Fibroblast of peridontal ligament (primary cell): ENCODE measurements around the gene PCOLCE2.
A peak's percentile ranks its signal among the peaks of the same experiment; 100 is the strongest.

Experiments
- DNase-seq: peaks from one replicate; pipeline ENCODE4 v3.0.0-alpha.2; 2010; ENCODE audit errors: extremely low read depth

Gene PCOLCE2, protein sequence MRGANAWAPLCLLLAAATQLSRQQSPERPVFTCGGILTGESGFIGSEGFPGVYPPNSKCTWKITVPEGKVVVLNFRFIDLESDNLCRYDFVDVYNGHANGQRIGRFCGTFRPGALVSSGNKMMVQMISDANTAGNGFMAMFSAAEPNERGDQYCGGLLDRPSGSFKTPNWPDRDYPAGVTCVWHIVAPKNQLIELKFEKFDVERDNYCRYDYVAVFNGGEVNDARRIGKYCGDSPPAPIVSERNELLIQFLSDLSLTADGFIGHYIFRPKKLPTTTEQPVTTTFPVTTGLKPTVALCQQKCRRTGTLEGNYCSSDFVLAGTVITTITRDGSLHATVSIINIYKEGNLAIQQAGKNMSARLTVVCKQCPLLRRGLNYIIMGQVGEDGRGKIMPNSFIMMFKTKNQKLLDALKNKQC

GRCh38 chr3:142888481-142889211 lies at the start of gene PCOLCE2:
PCOLCE2 (minus strand) TSS chr3:142889083; CDS start chr3:142888896, 187 bp downstream.
- DNase-seq = no peak

DNA sequence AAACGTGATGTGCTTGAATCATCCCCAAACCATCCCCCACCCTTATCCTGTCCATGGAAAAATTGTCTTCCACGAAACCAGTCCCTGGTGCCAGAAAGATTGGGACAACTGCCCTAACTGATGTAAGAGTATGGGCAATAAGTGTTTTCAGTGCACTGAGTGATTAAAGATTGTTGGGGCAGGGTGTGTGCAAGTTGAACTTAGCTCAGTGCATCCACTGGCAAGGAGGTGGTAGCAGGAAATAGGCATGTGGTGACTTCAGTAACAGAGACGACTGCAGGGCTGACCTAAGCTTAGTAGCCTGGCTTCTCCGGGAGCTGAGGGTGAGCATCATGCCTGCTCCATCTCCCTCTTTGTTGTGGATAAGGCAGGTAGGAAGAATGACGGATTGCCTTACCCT lies 47.1 kb upstream of the PCOLCE2 start:
- no peak for DNase-seq

GRCh38 chr3:142934887-142935269 lies 46.0 kb upstream of the PCOLCE2 start:
- DNase-seq = no peak

- no peak for DNase-seq
Observed at GRCh38 chr3:142934128-142934886, 45.4 kb upstream of the PCOLCE2 start.

DNA sequence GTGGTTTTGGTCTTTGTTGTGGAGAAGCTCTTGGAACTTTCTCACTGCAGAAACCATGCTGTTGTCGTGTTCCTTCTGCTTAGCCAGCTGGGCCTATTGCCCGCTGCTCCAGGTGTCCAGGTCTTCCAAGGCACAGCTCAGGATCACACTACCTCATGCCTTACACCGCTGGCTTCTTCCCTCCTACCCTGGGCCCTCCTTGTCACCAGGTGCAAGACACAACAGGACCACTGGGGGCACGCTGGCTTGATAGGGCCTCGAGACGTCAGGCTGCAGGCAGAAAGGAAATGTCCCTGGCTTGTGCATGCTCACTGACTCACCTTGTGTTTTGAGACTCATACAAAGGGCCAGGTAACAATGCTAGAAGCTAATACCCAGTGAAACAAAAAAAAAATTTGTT lies 42.3 kb upstream of the PCOLCE2 start:
- DNase-seq = no peak

DNA sequence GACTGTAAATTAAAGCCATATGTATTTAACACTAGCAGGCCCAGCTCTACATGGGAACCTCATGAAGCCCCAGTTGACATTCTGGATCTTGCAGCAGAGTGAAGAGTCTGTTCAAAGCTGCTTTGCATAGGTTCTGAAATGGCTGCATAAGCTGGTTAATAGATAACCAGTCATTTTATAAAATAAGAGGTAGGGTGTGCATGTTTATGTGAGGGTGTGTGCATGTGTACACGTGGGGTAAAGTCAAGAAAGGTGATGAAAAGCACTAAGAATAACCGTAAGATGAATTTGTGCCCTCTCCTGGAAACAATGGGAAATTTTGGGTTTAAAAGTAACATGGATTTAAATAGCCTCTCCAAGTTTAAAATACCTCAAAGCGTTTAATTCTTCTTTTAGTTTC lies 41.6 kb upstream of the PCOLCE2 start:
- DNase-seq = peak; percentile 12

DNA sequence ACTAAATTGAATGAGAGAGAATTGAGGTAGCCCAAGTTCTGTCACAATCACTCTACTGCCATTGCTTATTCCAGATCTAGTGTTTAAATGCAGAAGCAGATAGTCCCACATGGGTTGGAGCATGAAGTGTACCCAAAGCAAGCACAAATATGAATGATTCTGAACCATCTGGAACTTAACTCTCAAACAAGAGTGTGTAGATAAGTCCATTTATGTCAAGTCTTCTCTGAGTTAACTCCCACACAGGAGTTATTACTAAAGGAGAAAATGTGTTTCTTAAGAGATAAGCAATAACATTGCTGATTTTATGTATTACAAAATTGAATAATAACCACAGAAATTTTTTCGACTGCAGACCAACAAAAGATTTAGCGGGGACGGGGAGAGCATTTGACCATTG lies 41.0 kb upstream of the PCOLCE2 start:
- DNase-seq = no peak

- peak; percentile 7 for DNase-seq
Observed at GRCh38 chr3:142929109-142929508, 40.2 kb upstream of the PCOLCE2 start.

DNA sequence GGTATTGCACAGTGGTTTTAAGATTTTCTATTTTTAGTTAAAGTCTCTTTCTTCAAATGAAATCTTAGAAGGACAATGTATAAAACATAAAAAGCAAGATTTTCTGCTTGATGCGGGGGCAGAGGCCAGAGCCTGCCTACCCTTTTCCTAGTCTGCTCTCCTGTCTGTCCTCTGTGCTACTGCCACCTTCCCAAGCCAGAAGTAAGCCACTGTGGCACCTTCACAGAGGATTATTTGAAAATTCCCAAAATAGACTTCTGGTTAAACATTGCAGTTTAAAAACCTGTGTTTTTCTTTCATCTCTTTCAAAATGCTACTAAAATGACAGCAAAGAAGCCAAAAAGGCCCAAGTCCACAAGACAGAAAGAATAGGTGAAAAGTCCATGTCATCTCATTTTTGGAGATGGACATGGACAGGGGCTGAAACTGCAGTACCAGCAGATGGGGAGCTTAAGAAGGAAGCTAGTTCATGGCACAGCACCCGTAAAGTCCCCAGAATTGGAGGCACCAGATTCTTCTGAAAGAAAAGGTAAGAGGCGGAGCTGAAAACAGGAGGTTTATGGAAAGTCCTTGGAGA lies 37.6 kb upstream of the PCOLCE2 start:
- DNase-seq = no peak

- no peak for DNase-seq
Observed at GRCh38 chr3:142925140-142925539, 36.3 kb upstream of the PCOLCE2 start.

DNA sequence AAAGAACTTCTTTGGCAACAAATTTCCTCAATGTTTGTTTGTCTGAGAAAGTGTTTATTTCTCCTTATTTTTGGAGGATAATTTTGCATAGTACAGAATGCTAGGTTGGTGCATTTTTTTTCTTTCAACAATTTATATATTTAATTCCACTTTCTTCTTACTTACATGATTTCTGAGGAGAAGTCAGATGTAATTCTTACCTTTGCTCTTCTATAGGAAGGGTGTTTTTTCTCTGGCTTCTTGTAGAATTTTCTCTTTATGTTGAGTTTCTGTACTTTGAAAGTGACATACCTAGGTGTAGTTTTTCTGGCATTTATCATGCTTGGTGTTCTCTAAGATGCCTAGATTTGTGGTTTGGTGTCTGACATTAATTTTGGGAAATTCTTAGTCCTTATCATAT lies 34.8 kb upstream of the PCOLCE2 start:
- DNase-seq = no peak

- no peak for DNase-seq
Observed at GRCh38 chr3:142916605-142917004, 27.7 kb upstream of the PCOLCE2 start.

DNA sequence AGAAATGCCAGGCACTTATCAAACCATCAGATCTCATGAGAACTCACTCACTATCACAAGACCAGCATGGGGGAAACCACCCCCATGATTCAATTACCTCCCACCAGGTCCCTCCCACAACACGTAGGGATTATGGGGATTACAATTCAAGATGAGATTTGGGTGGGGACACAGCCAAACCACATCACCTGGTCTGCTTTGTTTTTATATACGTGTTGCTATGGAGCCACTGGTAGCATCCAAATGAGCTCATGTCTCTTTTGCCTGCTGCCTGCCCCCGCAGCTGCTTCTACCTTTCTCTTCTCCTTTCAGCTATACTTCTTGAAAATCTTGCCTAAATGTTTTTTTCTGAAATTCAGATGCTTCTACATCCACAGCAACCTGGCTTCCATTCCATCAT lies 26.8 kb upstream of the PCOLCE2 start:
- DNase-seq = no peak

DNA sequence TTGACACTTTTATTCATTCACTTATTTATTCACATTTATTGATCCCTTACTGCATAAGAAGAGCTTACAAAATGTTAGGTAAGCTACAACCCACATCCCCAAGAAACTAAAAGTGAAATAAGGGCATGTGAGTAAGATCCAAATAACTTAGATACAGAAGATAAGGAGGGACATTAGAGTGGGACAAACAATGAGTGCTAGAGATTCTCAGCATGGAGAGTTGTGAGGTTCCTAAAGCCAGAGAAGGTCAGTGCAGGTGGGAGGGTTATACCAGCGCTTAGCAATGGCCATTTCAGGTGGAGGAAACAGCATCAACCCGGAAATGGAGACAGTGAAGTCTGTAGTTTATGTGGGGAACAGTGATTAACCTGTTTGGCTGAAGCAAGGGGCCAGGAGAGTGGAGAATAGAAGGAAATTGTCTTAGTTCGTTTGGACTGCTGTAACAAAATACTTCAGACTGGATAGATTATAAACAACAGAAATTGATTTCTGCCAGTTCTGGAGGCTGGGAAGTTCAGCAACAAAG lies 25.5 kb upstream of the PCOLCE2 start:
- DNase-seq = no peak

- no peak for DNase-seq
Observed at GRCh38 chr3:142913432-142913831, 24.5 kb upstream of the PCOLCE2 start.

GRCh38 chr3:142912402-142913172 lies 23.7 kb upstream of the PCOLCE2 start:
- DNase-seq = no peak

DNA sequence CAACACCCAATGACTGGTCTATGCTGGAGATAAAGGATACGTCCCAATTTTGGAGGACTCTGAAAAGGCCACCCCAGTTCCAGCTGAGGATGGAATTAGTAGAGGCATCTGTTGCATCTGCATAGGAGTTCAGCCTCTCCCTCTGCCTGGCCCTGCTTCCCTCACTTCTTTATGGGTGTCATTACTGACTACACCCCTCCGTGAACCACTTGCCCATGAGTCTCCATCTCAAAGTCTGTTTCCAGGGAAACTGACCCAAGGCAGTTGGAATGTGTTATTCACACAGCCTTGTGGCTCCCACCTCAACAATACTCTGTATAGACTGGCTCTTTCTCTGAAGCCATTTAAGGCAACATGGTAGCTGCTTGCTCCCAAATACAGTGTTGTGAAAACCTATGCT lies 21.4 kb upstream of the PCOLCE2 start:
- no peak for DNase-seq

DNA sequence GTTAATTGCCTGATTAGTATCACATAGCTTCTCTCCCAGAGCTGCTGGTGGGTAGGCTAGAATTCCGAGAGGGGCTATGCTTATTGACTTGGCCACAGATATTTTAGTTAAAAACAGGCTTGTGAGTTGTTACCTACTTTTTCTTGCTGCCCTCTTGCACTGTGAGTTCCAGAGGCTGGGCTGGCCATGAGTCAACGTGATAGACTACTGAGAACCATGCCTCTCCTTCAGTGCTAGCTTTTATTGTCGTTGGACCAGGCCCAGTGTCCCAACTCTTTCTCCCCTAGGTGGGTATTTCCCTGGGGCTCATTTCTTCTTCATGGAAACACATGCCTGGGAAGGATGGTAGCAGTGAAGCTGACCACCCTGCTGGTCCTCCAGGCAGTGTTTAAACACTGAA lies 20.4 kb upstream of the PCOLCE2 start:
- no peak for DNase-seq

DNA sequence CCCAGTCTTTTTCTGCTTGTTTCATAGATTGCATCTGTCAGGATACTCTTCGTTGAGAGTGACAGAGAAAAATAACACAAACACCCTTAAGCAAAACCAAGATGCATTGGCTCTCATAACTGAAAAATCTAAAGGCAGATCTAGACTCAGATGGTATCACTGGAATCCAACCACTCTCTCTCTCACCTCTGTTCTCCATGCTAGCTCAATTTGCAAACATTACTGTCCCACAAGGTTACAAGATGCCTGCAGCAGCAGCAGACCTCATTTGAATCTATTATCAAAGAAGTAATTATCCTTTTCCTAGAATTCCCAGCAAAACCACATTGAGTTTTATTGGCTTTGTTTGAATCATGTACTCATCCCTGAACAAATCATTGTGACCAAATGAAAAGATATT lies 19.1 kb upstream of the PCOLCE2 start:
- no peak for DNase-seq

GRCh38 chr3:142904639-142905436 lies 16.0 kb upstream of the PCOLCE2 start:
- no peak for DNase-seq
